ENCODE data around the gene METTL24.

DNA sequence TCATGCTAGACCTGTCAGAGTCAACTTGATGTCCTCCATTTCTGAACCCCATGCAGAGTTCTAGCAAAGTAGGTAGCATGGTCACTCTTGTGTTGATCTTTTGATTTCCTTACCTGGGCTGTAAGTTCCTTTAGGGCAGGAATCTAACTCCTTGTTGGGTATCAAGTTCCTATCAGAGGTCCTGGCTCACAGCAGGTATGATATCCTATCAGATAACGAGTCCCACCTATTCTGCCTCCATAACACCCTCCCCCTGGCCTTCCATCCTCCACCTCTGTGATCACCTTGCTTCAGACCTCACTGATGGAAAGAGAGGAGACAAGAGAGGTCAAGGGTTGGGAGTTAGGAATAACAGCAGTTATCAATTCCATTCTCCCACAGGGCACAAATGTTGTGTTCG lies 101.8 kb downstream of the METTL24 start:
- TF ChIP-seq, protein P1, sequence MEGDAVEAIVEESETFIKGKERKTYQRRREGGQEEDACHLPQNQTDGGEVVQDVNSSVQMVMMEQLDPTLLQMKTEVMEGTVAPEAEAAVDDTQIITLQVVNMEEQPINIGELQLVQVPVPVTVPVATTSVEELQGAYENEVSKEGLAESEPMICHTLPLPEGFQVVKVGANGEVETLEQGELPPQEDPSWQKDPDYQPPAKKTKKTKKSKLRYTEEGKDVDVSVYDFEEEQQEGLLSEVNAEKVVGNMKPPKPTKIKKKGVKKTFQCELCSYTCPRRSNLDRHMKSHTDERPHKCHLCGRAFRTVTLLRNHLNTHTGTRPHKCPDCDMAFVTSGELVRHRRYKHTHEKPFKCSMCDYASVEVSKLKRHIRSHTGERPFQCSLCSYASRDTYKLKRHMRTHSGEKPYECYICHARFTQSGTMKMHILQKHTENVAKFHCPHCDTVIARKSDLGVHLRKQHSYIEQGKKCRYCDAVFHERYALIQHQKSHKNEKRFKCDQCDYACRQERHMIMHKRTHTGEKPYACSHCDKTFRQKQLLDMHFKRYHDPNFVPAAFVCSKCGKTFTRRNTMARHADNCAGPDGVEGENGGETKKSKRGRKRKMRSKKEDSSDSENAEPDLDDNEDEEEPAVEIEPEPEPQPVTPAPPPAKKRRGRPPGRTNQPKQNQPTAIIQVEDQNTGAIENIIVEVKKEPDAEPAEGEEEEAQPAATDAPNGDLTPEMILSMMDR (IDR thresholded peaks at IDR 0.05): no peak
- TF ChIP-seq EZH2phosphoT487 (IDR thresholded peaks at IDR 0.05) (no peak), EZH2 (IDR thresholded peaks at IDR 0.05) (no peak)
